K562 (cell line): ENCODE measurements around the gene MRPL4.

Experiments
- ARNT ChIP-seq, 2 experiments: fragments of 450-650 bp; IDR thresholded peaks; 2 replicates each; pipeline ENCODE4 v1.6.1; 2016; ENCODE audit warnings: mild to moderate bottlenecking in 1 of 2
- CHD4 ChIP-seq: fragments of 200-600 bp; sonication (generic); IDR thresholded peaks from 3 replicates; pipeline ENCODE4 v1.6.1; 2012; ENCODE audit warnings: low read depth, mild to moderate bottlenecking, mixed read lengths, low read length, inconsistent platforms; ENCODE audit not compliant: insufficient read depth, insufficient replicate concordance, poor library complexity, severe bottlenecking
- KLF10 ChIP-seq: fragments of 250-450 bp; sonication (Bioruptor Pico); IDR thresholded peaks from 2 replicates; pipeline ENCODE4 v1.6.1; 2021; ENCODE audit warnings: matching md5 sums
- SPI1 ChIP-seq: IDR thresholded peaks from 2 replicates; pipeline ENCODE4 v1.6.1; 2011; ENCODE audit warnings: low read depth, low read length, control low read depth, borderline replicate concordance
- ZNF197 ChIP-seq: fragments of 200-800 bp; sonication (Bioruptor generic); IDR thresholded peaks from 2 replicates; pipeline ENCODE4 v1.6.1; 2016; ENCODE audit warnings: low read depth, missing genetic modification characterization, missing compliant biosample characterization
- ZNF561 ChIP-seq: fragments of 450-650 bp; formaldehyde crosslinking; conservative IDR thresholded peaks from 2 replicates; pipeline ENCODE4 v1.4.0; 2020; ENCODE audit warnings: mild to moderate bottlenecking, moderate library complexity
- ZNF780A ChIP-seq: fragments of 250-450 bp; sonication (Bioruptor Pico); IDR thresholded peaks from 2 replicates; pipeline ENCODE4 v1.5.0; 2021; ENCODE audit warnings: mild to moderate bottlenecking
- TF ChIP-seq, protein P1 (sequence below), 2 experiments: fragments of 450-650 bp in 1 of 2; sonication (generic) in 1 of 2; formaldehyde crosslinking in 1 of 2; IDR thresholded peaks; 2 replicates each; pipeline versions ENCODE4 v1.7.1 to v1.9.0; 2016 to 2022; ENCODE audit warnings: inconsistent platforms in 1 of 2, mild to moderate bottlenecking in 1 of 2, missing genetic modification reagents in 1 of 2
- TF ChIP-seq, protein P2 (sequence below), 3 experiments: IDR thresholded peaks in 2 of 3; conservative IDR thresholded peaks in 1 of 3; 2 replicates each; pipeline ENCODE4 v1.5.1; 2011 to 2012; ENCODE audit warnings: low read length in 3 of 3, mild to moderate bottlenecking in 3 of 3, control low read depth in 2 of 3, improper control_type of control experiment in 1 of 3, inconsistent platforms in 1 of 3, low read depth in 1 of 3, mixed read lengths in 1 of 3, moderate library complexity in 1 of 3; ENCODE audit not compliant: insufficient read depth in 2 of 3
- TF ChIP-seq, protein P3 (sequence below): sonication (generic); formaldehyde crosslinking; IDR thresholded peaks from 2 replicates; pipeline ENCODE4 v1.9.0; 2022; ENCODE audit warnings: mild to moderate bottlenecking, missing genetic modification reagents

DNA sequence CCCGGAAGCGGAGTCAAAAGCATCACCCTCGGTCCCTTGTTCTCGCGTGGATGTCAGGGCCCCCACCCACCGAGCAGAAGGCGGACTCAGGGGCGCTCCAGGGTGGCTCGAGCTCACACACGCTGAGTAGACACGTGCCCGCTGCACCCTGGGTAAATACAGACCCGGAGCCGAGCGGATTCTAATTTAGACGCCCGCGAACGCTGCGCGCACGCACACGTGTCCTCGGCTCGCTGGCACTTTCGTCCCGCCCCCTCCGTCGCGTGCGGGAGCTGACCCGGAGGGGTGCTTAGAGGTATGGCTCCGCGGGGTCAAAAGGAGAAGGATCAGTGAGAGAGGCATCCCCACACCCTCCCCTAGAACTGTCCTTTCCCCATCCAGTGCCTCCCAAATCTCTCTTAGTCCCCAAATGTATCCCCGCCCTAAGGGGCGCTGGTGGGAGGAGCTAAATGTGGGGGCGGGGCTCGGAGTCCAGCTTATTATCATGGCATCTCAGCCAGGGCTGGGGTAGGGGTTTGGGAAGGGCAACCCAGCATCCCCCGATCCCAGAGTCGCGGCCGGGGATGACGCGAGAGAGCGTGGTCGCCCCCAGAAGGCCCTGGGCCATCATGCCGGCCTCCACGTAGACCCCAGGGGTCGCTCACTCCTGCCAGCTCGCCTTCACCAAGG lies 37.3 kb downstream of the MRPL4 start:
- TF ChIP-seq CHD4 = no peak
- TF ChIP-seq, protein P1, sequence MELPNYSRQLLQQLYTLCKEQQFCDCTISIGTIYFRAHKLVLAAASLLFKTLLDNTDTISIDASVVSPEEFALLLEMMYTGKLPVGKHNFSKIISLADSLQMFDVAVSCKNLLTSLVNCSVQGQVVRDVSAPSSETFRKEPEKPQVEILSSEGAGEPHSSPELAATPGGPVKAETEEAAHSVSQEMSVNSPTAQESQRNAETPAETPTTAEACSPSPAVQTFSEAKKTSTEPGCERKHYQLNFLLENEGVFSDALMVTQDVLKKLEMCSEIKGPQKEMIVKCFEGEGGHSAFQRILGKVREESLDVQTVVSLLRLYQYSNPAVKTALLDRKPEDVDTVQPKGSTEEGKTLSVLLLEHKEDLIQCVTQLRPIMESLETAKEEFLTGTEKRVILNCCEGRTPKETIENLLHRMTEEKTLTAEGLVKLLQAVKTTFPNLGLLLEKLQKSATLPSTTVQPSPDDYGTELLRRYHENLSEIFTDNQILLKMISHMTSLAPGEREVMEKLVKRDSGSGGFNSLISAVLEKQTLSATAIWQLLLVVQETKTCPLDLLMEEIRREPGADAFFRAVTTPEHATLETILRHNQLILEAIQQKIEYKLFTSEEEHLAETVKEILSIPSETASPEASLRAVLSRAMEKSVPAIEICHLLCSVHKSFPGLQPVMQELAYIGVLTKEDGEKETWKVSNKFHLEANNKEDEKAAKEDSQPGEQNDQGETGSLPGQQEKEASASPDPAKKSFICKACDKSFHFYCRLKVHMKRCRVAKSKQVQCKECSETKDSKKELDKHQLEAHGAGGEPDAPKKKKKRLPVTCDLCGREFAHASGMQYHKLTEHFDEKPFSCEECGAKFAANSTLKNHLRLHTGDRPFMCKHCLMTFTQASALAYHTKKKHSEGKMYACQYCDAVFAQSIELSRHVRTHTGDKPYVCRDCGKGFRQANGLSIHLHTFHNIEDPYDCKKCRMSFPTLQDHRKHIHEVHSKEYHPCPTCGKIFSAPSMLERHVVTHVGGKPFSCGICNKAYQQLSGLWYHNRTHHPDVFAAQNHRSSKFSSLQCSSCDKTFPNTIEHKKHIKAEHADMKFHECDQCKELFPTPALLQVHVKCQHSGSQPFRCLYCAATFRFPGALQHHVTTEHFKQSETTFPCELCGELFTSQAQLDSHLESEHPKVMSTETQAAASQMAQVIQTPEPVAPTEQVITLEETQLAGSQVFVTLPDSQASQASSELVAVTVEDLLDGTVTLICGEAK (IDR thresholded peaks at IDR 0.05) = no peak
- TF ChIP-seq, protein P1 (CRISPR knock-in tag; IDR thresholded peaks at IDR 0.05) = no peak
- no peak for TF ChIP-seq SPI1
- no peak for TF ChIP-seq ARNT (IDR thresholded peaks at IDR 0.05)
- TF ChIP-seq ZNF561 = no peak
- TF ChIP-seq ZNF197 = no peak
- TF ChIP-seq, protein P2, sequence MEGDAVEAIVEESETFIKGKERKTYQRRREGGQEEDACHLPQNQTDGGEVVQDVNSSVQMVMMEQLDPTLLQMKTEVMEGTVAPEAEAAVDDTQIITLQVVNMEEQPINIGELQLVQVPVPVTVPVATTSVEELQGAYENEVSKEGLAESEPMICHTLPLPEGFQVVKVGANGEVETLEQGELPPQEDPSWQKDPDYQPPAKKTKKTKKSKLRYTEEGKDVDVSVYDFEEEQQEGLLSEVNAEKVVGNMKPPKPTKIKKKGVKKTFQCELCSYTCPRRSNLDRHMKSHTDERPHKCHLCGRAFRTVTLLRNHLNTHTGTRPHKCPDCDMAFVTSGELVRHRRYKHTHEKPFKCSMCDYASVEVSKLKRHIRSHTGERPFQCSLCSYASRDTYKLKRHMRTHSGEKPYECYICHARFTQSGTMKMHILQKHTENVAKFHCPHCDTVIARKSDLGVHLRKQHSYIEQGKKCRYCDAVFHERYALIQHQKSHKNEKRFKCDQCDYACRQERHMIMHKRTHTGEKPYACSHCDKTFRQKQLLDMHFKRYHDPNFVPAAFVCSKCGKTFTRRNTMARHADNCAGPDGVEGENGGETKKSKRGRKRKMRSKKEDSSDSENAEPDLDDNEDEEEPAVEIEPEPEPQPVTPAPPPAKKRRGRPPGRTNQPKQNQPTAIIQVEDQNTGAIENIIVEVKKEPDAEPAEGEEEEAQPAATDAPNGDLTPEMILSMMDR (IDR thresholded peaks at IDR 0.05 in 2 of 3, conservative IDR thresholded peaks at IDR 0.05 in 1 of 3; ENCODE audit: insufficient read depth in 2 of 3, low read depth in 1 of 3, low read length in 3 of 3) = peak in 1 of 3 experiments; percentile 32; a peak in 2 of 6 replicates
- no peak; the same call in 1 of the 2 replicates for TF ChIP-seq KLF10 (CRISPR knock-in tag)
- TF ChIP-seq, protein P3, sequence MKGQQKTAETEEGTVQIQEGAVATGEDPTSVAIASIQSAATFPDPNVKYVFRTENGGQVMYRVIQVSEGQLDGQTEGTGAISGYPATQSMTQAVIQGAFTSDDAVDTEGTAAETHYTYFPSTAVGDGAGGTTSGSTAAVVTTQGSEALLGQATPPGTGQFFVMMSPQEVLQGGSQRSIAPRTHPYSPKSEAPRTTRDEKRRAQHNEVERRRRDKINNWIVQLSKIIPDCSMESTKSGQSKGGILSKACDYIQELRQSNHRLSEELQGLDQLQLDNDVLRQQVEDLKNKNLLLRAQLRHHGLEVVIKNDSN = peak; percentile 91
- TF ChIP-seq ZNF780A (CRISPR knock-in tag) = no peak
